SK-N-SH (cell line): ENCODE data around the gene TMC1. TPM values are rescaled to one million over a fixed set of nuclear protein-coding genes. Genes with fewer than 3 reads are reported as not detected.
A peak's percentile ranks its signal among the peaks of the same experiment; 100 is the strongest.

Experiments
- CTCF ChIA-PET: fragments of 300-600, 350-600 bp; formaldehyde crosslinking; extraction: SDS; loops from one replicate; lab custom pipeline; 2021; lab: Yijun Ruan, JAX
- POLR2A ChIA-PET: fragments of 350-600 bp; sonication (Branson Sonifier 250); formaldehyde crosslinking; extraction: SDS; loops from one replicate; lab custom pipeline; 2020; ENCODE audit warnings: antibody characterized with exemption, inconsistent platforms; lab: Yijun Ruan, JAX
- DNase-seq: peaks from one replicate; pipeline ENCODE4 v3.0.0; 2012
- H2AFZ ChIP-seq: fragments of 200-600 bp; sonication (generic); 2 replicates; pipeline ENCODE4 v1.8.1; 2016; ENCODE audit warnings: antibody characterized with exemption, mild to moderate bottlenecking, low read depth
- H3F3A ChIP-seq: fragments of 200-600 bp; sonication (generic); replicated peaks from 2 replicates; pipeline ENCODE3; 2016; ENCODE audit warnings: antibody characterized with exemption, mild to moderate bottlenecking; ENCODE audit not compliant: insufficient read depth
- H3K27ac ChIP-seq, 2 experiments: fragments of 200-500 bp in 1 of 2; fragments of 200-600 bp in 1 of 2; sonication (Bioruptor generic) in 1 of 2; sonication (generic), shearing (Covaris generic) in 1 of 2; 2 replicates each; pipeline versions ENCODE4 v1.5.1 to v1.6.1; 2014 to 2016; ENCODE audit warnings: low read depth in 2 of 2, inconsistent platforms in 1 of 2, low read length in 1 of 2, mild to moderate bottlenecking in 1 of 2, mixed read lengths in 1 of 2
- H3K27me3 ChIP-seq: fragments of 200-600 bp; sonication (generic), shearing (Covaris generic); 2 replicates; pipeline ENCODE4 v1.6.1; 2016; ENCODE audit warnings: mixed run types; ENCODE audit not compliant: insufficient read depth
- H3K36me3 ChIP-seq, 2 experiments: fragments of 200-500 bp in 1 of 2; fragments of 200-600 bp in 1 of 2; sonication (Bioruptor generic) in 1 of 2; sonication (generic) in 1 of 2; replicated peaks in 1 of 2; 2 replicates each; pipeline versions ENCODE3 to v1.5.1; 2014 to 2016; ENCODE audit warnings: low read length in 1 of 2, mild to moderate bottlenecking in 1 of 2; ENCODE audit not compliant: insufficient read depth in 2 of 2, control insufficient read depth in 1 of 2
- H3K4me1 ChIP-seq, 2 experiments: fragments of 200-500 bp in 1 of 2; fragments of 200-600 bp in 1 of 2; sonication (Bioruptor generic) in 1 of 2; sonication (generic), shearing (Covaris generic) in 1 of 2; 2 replicates each; pipeline versions ENCODE4 v1.5.1 to v1.6.1; 2014 to 2016; ENCODE audit warnings: low read depth in 1 of 2, low read length in 1 of 2, mixed run types in 1 of 2; ENCODE audit not compliant: insufficient read depth in 2 of 2, control insufficient read depth in 1 of 2
- H3K4me2 ChIP-seq: fragments of 200-600 bp; sonication (generic), shearing (Covaris generic); 2 replicates; pipeline ENCODE4 v1.6.1; 2017; ENCODE audit warnings: mixed run types
- H3K4me3 ChIP-seq, 2 experiments: fragments of 200-500 bp in 1 of 2; fragments of 200-600 bp in 1 of 2; sonication (Bioruptor generic) in 1 of 2; sonication (generic), shearing (Covaris generic) in 1 of 2; 2 replicates each; pipeline versions ENCODE4 v1.5.1 to v1.8.1; 2014 to 2016; ENCODE audit warnings: low read depth in 2 of 2, inconsistent platforms in 1 of 2, low read length in 1 of 2, mild to moderate bottlenecking in 1 of 2, mixed read lengths in 1 of 2, moderate library complexity in 1 of 2
- H3K79me2 ChIP-seq: fragments of 200-600 bp; sonication (generic); 2 replicates; pipeline ENCODE4 v1.8.1; 2017; ENCODE audit warnings: mild to moderate bottlenecking; ENCODE audit not compliant: insufficient read depth
- H3K9ac ChIP-seq: fragments of 200-600 bp; sonication (generic); 2 replicates; pipeline ENCODE4 v1.6.1; 2017; ENCODE audit warnings: mixed run types
- H3K9me2 ChIP-seq: fragments of 200-600 bp; sonication (generic); 2 replicates; pipeline ENCODE4 v1.6.1; 2017; ENCODE audit warnings: mixed run types
- H3K9me3 ChIP-seq: fragments of 200-600 bp; sonication (generic); 2 replicates; pipeline ENCODE4 v1.6.1; 2017; ENCODE audit warnings: mixed run types, mild to moderate bottlenecking, moderate library complexity
- H4K20me1 ChIP-seq: fragments of 200-600 bp; sonication (generic); 2 replicates; pipeline ENCODE4 v1.6.1; 2017; ENCODE audit warnings: mild to moderate bottlenecking, mixed run types; ENCODE audit not compliant: insufficient read depth
- ELF1 ChIP-seq: IDR thresholded peaks from 2 replicates; pipeline ENCODE4 v1.4.0; 2012
- EP300 ChIP-seq, 2 experiments: IDR thresholded peaks; 2 replicates each; pipeline versions ENCODE4 v1.4.0 to v1.6.1; 2012; ENCODE audit warnings: borderline replicate concordance in 1 of 2, low read depth in 1 of 2, low read length in 1 of 2
- FOSL2 ChIP-seq: IDR thresholded peaks from 2 replicates; pipeline ENCODE4 v1.4.0; 2012; ENCODE audit warnings: low read depth, mild to moderate bottlenecking, moderate library complexity, borderline replicate concordance
- GABPA ChIP-seq: IDR thresholded peaks from 2 replicates; pipeline ENCODE4 v1.4.0; 2012; ENCODE audit warnings: low read depth, mild to moderate bottlenecking
- IRF3 ChIP-seq: fragments of 150-350 bp; IDR thresholded peaks from 2 replicates; pipeline ENCODE4 v1.6.1; 2016; ENCODE audit warnings: mild to moderate bottlenecking, low read depth, low read length
- JUND ChIP-seq: IDR thresholded peaks from 2 replicates; pipeline ENCODE4 v1.4.0; 2012
- MAX ChIP-seq: IDR thresholded peaks from 2 replicates; pipeline ENCODE4 v1.4.0; 2012; ENCODE audit warnings: low read depth
- SIN3A ChIP-seq: IDR thresholded peaks from 2 replicates; pipeline ENCODE4 v1.6.1; 2012; ENCODE audit warnings: low read depth, mild to moderate bottlenecking, low read length, moderate library complexity, borderline replicate concordance
- TCF12 ChIP-seq: IDR thresholded peaks from 2 replicates; pipeline ENCODE4 v1.4.0; 2012
- TEAD4 ChIP-seq: IDR thresholded peaks from 2 replicates; pipeline ENCODE4 v1.4.0; 2012; ENCODE audit warnings: mild to moderate bottlenecking, borderline replicate concordance; ENCODE audit not compliant: insufficient read depth
- YY1 ChIP-seq: IDR thresholded peaks from 2 replicates; pipeline ENCODE4 v1.4.0; 2012; ENCODE audit warnings: low read depth, mild to moderate bottlenecking
- WGBS: methylation state at CpG from one replicate; pipeline ENCODE4 v1.1.6; 2017; ENCODE audit warnings: low lambda C conversion rate; 5-methylcytosine and 5-hydroxymethylcytosine counted together
- polyA plus RNA-seq, 3 experiments: library from polyadenylated mRNA; depleted of rRNA; stranded (reverse); fragments of >200 nt; gene quantifications; 2 replicates each; pipeline ENCODE4 v1.2.3, GENCODE V29; 2012
- TF ChIP-seq, protein P1 (sequence below): IDR thresholded peaks from 2 replicates; pipeline ENCODE4; 2012
- TF ChIP-seq, protein P2 (sequence below): IDR thresholded peaks from 2 replicates; pipeline ENCODE4 v1.4.0; 2012; ENCODE audit warnings: low read depth, borderline replicate concordance

Gene TMC1
- polyA plus RNA-seq, 1 of the 3 experiments (the other 2 are of a cell fraction) = not detected

DNA sequence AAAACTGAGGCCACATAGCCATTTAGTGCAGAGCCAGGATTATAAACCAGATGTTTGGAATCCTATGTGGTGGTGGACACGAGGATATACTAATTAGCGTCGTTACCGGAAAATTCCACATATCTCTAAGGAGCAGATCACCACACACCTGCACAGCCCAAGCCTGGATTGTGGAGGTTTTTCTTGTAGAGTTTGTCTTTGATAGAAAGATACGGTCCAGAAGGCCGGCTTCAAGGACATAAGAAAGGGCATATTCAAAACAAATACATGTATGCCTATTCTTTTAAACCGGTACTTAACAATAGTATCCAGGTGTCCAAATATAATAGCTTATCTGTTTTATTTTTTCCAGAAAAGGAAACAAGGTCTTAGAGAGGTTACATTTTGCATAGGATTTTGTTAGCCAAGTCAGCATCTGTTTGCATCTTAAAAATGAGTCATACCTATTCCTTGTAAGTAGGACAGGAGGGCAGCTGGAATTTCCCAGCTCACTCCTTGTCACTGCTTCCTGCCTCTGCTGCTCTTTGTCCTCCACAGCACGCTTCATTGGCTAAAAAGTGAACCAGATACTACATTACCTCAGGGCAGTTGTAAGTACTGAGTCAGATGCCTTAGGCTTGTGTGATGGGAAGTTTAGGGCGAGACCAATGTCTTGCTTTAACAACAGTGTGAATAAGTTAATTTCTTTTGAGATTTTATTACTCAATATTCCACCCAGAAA is 3.6 kb downstream of the TMC1 start:
- DNase-seq = no peak
- TF ChIP-seq ELF1 (0 out of 2 replicates have a peak, but pooled peaks have one; percentile 35), IRF3 (no peak), MAX (peak; percentile 63; the same call in 1 of the 2 replicates), TCF12 (peak; percentile 72), GABPA (no peak), YY1 (no peak), EP300 (IDR thresholded peaks at IDR 0.05; ENCODE audit: borderline replicate concordance in 1 of 2, low read depth in 1 of 2, low read length in 1 of 2) (no peak; a peak in 1 of 4 replicates), TEAD4 (peak; percentile 42; the same call in 1 of the 2 replicates), JUND (peak; percentile 68), SIN3A (no peak), FOSL2 (peak; percentile 73; the same call in 1 of the 2 replicates)
- TF ChIP-seq, protein P1, sequence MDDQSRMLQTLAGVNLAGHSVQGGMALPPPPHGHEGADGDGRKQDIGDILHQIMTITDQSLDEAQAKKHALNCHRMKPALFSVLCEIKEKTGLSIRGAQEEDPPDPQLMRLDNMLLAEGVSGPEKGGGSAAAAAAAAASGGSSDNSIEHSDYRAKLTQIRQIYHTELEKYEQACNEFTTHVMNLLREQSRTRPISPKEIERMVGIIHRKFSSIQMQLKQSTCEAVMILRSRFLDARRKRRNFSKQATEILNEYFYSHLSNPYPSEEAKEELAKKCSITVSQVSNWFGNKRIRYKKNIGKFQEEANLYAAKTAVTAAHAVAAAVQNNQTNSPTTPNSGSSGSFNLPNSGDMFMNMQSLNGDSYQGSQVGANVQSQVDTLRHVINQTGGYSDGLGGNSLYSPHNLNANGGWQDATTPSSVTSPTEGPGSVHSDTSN = peak; percentile 36
- TF ChIP-seq, protein P2, sequence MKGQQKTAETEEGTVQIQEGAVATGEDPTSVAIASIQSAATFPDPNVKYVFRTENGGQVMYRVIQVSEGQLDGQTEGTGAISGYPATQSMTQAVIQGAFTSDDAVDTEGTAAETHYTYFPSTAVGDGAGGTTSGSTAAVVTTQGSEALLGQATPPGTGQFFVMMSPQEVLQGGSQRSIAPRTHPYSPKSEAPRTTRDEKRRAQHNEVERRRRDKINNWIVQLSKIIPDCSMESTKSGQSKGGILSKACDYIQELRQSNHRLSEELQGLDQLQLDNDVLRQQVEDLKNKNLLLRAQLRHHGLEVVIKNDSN = no peak
- Histone ChIP-seq H3K27ac (peak overlapping the region; percentile 43 to 79; a peak in 3 of 4 replicates), H3F3A (peaks cover 16% of the 10 kb centered on the region), H3K79me2 (no peaks in the 10 kb centered on the region), H4K20me1 (no peaks in the 10 kb centered on the region), H3K4me2 (0 out of 2 replicates have a peak overlapping the region, but pooled peaks have one; percentile 3), H3K9ac (peak overlapping the region; percentile 51; the same call in 1 of the 2 replicates), H3K36me3 (no peaks in the 10 kb centered on the region), H2AFZ (peak overlapping the region; percentile 7; the same call in 1 of the 2 replicates), H3K4me3 (no peak overlapping the region), H3K9me3 (no peaks in the 10 kb centered on the region), H3K4me1 (peaks cover 4 to 5% of the 10 kb centered on the region in 2 experiments; a peak in 2 of 4 replicates), H3K27me3 (no peaks in the 10 kb centered on the region; the same call in 1 of the 2 replicates), H3K9me2 (no peaks in the 10 kb centered on the region)
- WGBS = 40% methylated on average over 9 of the region's 9 CpGs
- ChIA-PET POLR2A (no interaction called here), CTCF (no interaction called here)
